Measurements from ENCODE around the gene GSK3A. TPM values are rescaled to one million over a fixed set of nuclear protein-coding genes. Genes with fewer than 3 reads are reported as not detected.

GSK3A gene
- total RNA-seq (2022; extraction: Qiagen RNA extraction): 106 to 149 TPM (median 146 TPM) in 5 replicates

GRCh38 chr19:42242512-42243409 is at the start of gene GSK3A:
GSK3A (minus strand) TSS chr19:42242602; CDS start chr19:42242465, 137 bp downstream.

DNA sequence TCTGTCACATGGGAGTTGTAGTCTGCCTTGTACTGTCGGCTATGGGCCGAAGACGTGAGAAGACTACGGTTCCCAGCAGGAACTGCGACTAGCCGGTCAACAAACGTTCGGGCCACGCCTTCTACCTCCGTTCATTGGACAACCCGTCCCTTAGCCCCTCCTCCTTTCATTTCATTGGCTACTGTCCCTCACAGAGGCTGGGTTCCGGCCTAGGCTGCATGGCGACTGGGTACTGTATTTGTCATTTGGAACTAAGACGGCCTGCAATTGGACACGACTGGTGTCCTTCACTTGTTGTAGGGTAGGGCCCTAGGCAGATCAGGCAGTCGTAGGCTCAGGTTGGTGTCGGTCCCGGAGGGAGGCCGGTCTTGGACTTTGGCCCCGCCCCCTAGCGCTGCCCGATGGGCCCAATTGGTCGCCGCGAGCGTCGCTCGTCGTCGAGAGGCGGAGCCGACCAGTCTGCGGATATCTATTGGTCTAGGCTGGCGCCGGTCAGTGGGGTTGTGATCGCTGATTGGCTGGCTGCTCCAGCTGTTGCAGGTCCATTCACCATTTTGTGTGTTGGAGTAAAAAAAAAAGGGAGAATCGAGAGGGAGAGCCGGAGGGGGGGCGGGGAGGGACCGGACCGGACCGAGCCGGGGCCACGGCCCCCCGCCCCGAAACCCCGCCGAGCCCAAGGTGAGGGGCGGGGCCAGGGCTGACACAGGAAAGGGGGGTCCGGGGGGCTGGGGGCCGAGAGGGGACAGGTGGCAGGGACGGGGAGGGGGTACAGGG is 26.5 kb upstream of the GSK3A start, which contains the start of gene CIC:
TSS of gene CIC (plus strand) at position 549 of the 774 bp plus-strand sequence. CDS start 2,532 bp downstream, outside the sequence.

GRCh38 chr19:42254850-42255765 is 12.7 kb upstream of the GSK3A start, which contains the start of gene ERF:
ERF (minus strand) TSS chr19:42255128; CDS start chr19:42254999, 129 bp downstream.

DNA sequence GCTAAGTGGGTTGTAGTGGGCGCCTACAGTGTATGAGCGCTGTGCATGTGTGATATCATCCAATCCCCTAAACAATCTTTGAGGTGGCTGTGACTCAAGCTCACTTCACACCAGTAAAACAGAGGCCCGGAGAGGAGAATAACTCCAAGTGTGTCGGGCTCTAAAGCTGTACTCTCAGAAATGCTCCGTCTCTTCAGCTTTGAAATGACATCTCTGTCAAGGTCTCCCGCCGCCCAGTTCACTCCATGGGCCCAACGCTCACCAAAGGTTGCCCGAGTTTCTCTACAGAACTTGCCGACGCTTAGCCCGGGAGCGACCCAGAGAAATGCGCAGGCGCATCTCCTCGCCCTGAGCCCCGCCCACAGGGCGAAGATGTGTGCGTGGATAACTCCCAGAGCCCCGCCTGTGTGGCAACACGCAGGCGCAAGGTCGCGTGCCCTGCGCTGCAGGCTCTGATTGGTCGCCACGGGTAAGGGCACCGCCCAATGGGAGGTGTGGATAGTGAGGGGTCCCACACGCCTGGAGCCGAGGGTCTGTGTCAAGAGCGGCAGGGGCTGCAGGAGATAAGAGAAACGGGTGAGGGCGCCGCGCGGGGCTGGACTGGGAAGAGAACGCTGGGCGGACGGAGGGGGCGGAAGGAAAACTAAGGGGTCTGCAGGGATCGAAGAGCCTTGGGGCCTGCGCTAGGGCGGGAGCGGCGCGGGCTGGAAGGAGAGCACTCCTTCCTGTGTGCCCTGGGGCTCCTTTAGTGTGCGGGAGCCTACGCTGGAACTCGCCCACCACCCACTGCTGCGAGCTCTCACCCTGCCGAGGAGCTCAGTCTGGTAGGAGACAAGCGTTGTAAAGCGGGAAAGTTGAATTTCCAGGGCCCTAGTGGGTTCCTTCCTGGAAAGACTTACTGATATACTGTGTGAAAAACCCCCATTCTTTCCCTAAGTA is 22.3 kb downstream of the GSK3A start, which contains the start of gene ZNF526:
TSS of gene ZNF526 (plus strand) at position 501 of the 939 bp plus-strand sequence. CDS start 4,092 bp downstream, outside the sequence.

DNA sequence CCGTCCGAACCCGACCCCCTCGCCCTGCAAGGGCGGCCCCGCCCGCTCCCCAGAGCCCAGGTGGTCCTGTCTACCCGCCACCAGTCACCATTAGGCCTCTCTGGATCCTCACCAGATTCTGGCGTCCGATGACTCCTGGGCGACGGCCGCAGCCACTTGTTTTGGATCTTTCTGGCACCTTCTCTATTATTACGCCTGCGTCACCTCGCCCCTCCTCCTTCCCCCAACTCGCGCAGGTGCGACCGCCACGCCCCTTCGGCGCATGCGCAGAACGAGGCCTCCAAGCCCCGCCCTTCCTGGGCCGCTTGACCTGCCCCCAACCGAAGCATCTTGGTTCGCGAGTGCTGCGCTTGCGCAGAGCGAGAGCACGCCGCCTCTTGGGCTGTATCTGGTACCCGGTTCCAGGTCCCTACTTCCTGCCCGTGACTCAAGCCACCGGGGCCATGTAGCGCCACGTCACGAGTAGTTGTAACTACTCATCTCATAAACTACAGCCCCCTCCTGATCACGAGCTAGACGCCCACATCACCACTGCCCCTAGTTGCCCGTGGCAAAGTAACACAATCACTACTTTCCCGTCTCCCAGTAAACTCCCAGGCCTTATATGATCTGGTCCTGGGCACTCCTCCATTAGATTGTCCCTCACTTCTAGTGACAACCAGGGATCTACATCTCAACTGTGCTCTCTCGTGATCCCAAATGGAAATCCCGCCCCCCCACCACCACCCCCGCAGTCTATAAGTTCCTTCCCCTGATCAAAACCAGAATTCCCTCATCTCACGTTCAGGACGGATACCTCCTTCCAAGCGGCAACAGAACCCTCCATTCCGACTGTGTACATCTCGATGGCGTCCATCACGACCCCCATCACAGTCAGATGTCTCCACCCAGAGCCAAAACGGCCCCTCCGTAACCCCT is 24.6 kb downstream of the GSK3A start, which contains the start of gene DEDD2:
TSS of gene DEDD2 (minus strand) at position 158 of the 918 bp plus-strand sequence. CDS start 670 bp downstream, outside the sequence.

Other genes starting within 250 kb of the GSK3A start
- 3.4 to 4.8 TPM (median 4.1 TPM) in 5 replicates for gene ATP1A3, start 248.4 kb downstream of the GSK3A start, total RNA-seq (2022; extraction: Qiagen RNA extraction)
- 0.33 to 0.53 TPM (median 0.43 TPM) in 5 replicates for gene GRIK5, start 172.4 kb downstream of the GSK3A start, total RNA-seq (2022; extraction: Qiagen RNA extraction)
- gene ZNF574, start 166.4 kb downstream of the GSK3A start, total RNA-seq (2022; extraction: Qiagen RNA extraction): 29.6 to 38.8 TPM (median 36.5 TPM) in 5 replicates
- gene POU2F2, start 110.2 kb downstream of the GSK3A start, total RNA-seq (2022; extraction: Qiagen RNA extraction): 0.18 to 0.65 TPM (median 0.45 TPM) in 5 replicates
- gene DEDD2, start 24.9 kb downstream of the GSK3A start, total RNA-seq (2022; extraction: Qiagen RNA extraction): 50.3 to 74.2 TPM (median 67.4 TPM) in 5 replicates
- 16.7 to 20.4 TPM (median 19.7 TPM) in 5 replicates for gene ZNF526, start 22.3 kb downstream of the GSK3A start, total RNA-seq (2022; extraction: Qiagen RNA extraction)
- gene ERF, start 12.5 kb upstream of the GSK3A start, total RNA-seq (2022; extraction: Qiagen RNA extraction): 90.1 to 130 TPM (median 124 TPM) in 5 replicates
- 40.6 to 55.1 TPM (median 48.9 TPM) in 5 replicates for gene CIC, start 26.6 kb upstream of the GSK3A start, total RNA-seq (2022; extraction: Qiagen RNA extraction)
- gene PRR19, start 59.5 kb upstream of the GSK3A start, total RNA-seq (2022; extraction: Qiagen RNA extraction): 2.8 to 4.4 TPM (median 3.8 TPM) in 5 replicates
- 130 to 159 TPM (median 149 TPM) in 5 replicates for gene PAFAH1B3, start 60.0 kb upstream of the GSK3A start, total RNA-seq (2022; extraction: Qiagen RNA extraction)
- gene TMEM145, start 70.7 kb upstream of the GSK3A start, total RNA-seq (2022; extraction: Qiagen RNA extraction): 1.8 to 3.7 TPM (median 3.0 TPM) in 5 replicates
- 19.5 to 26.4 TPM (median 24.3 TPM) in 5 replicates for gene MEGF8, start 83.0 kb upstream of the GSK3A start, total RNA-seq (2022; extraction: Qiagen RNA extraction)
- gene CNFN, start 147.7 kb upstream of the GSK3A start, total RNA-seq (2022; extraction: Qiagen RNA extraction): 43.6 to 57.0 TPM (median 49.3 TPM) in 5 replicates
- 1.3 to 2.3 TPM (median 1.7 TPM) in 5 replicates for gene LIPE, start 184.8 kb upstream of the GSK3A start, total RNA-seq (2022; extraction: Qiagen RNA extraction)
- 0.19 TPM in 1 of 5 replicates, not detected in the others for gene CXCL17, start 200.3 kb upstream of the GSK3A start, total RNA-seq (2022; extraction: Qiagen RNA extraction)

Data from A549 treated with Mapracorat at 1 μM for 4 hours (cell line).